ENCODE results near the gene SFTA2.

SFTA2 gene

GRCh38 chr6:30894381-30894780 is 37.6 kb downstream of the SFTA2 start:
- no peak for DNase-seq (ENCODE audit: low read depth, low spot score)
- H3K36me3 ChIP-seq (ENCODE audit: insufficient read depth, insufficient read length, low read length), result peaks cover 95% of the 10 kb centered on the region
- H3K9ac ChIP-seq (ENCODE audit: insufficient read length, low read depth), result no peak overlapping the region

GRCh38 chr6:30893666-30894065 is 38.3 kb downstream of the SFTA2 start:
- DNase-seq (ENCODE audit: low read depth, low spot score), result no peak
- no peak overlapping the region for H3K9ac ChIP-seq (ENCODE audit: insufficient read length, low read depth)
- TF ChIP-seq SUZ12 (IDR thresholded peaks at IDR 0.05; ENCODE audit: extremely low read depth, insufficient read depth, insufficient read length) (no peak), YY1 (IDR thresholded peaks at IDR 0.05; ENCODE audit: insufficient read depth, insufficient read length) (no peak), ZNF274 (IDR thresholded peaks at IDR 0.05; ENCODE audit: low read depth, low read length) (no peak)
- H3K4me1 ChIP-seq (ENCODE audit: insufficient read depth, insufficient read length), result peaks cover 2% of the 10 kb centered on the region
- H3K4me3 ChIP-seq (ENCODE audit: insufficient read length, low read depth), result no peak overlapping the region
- H3K36me3 ChIP-seq (ENCODE audit: insufficient read depth, insufficient read length, low read length), result peaks cover 95% of the 10 kb centered on the region
- no peaks in the 10 kb centered on the region for H3K27me3 ChIP-seq (ENCODE audit: insufficient read depth, insufficient read length)
- no peaks in the 10 kb centered on the region for H3K9me3 ChIP-seq (ENCODE audit: insufficient read depth, low read length)

More at GRCh38 chr6:30894381-30894780, 37.6 kb downstream of the SFTA2 start:
- Histone ChIP-seq H3K27me3 (ENCODE audit: insufficient read depth, insufficient read length) (no peaks in the 10 kb centered on the region), H3K4me3 (ENCODE audit: insufficient read length, low read depth) (no peak overlapping the region), H3K9me3 (ENCODE audit: insufficient read depth, low read length) (no peaks in the 10 kb centered on the region), H3K4me1 (ENCODE audit: insufficient read depth, insufficient read length) (no peaks in the 10 kb centered on the region)
- TF ChIP-seq ZNF274 (IDR thresholded peaks at IDR 0.05; ENCODE audit: low read depth, low read length) (no peak), YY1 (IDR thresholded peaks at IDR 0.05; ENCODE audit: insufficient read depth, insufficient read length) (no peak), SUZ12 (IDR thresholded peaks at IDR 0.05; ENCODE audit: extremely low read depth, insufficient read depth, insufficient read length) (no peak)

- Histone ChIP-seq H3K4me1 (ENCODE audit: insufficient read depth, insufficient read length) (peaks cover 2% of the 10 kb centered on the region), H3K27me3 (ENCODE audit: insufficient read depth, insufficient read length) (no peaks in the 10 kb centered on the region), H3K9me3 (ENCODE audit: insufficient read depth, low read length) (no peaks in the 10 kb centered on the region), H3K9ac (ENCODE audit: insufficient read length, low read depth) (no peak overlapping the region), H3K36me3 (ENCODE audit: insufficient read depth, insufficient read length, low read length) (peaks cover 91% of the 10 kb centered on the region), H3K4me3 (ENCODE audit: insufficient read length, low read depth) (no peak overlapping the region)
- TF ChIP-seq SUZ12 (IDR thresholded peaks at IDR 0.05; ENCODE audit: extremely low read depth, insufficient read depth, insufficient read length) (no peak), ZNF274 (IDR thresholded peaks at IDR 0.05; ENCODE audit: low read depth, low read length) (no peak), YY1 (IDR thresholded peaks at IDR 0.05; ENCODE audit: insufficient read depth, insufficient read length) (no peak)
- DNase-seq (ENCODE audit: low read depth, low spot score), result no peak
Measured at GRCh38 chr6:30893001-30893591, 38.9 kb downstream of the SFTA2 start.

GRCh38 chr6:30891816-30892538 is 40.0 kb downstream of the SFTA2 start:
- H3K9me3 ChIP-seq (ENCODE audit: insufficient read depth, low read length), result no peaks in the 10 kb centered on the region
- no peak overlapping the region for H3K9ac ChIP-seq (ENCODE audit: insufficient read length, low read depth)

GRCh38 chr6:30891450-30891723 is 40.6 kb downstream of the SFTA2 start:
- Histone ChIP-seq H3K27me3 (ENCODE audit: insufficient read depth, insufficient read length) (no peaks in the 10 kb centered on the region), H3K4me1 (ENCODE audit: insufficient read depth, insufficient read length) (peaks cover 2% of the 10 kb centered on the region), H3K9ac (ENCODE audit: insufficient read length, low read depth) (no peak overlapping the region), H3K9me3 (ENCODE audit: insufficient read depth, low read length) (no peaks in the 10 kb centered on the region), H3K36me3 (ENCODE audit: insufficient read depth, insufficient read length, low read length) (peaks cover 75% of the 10 kb centered on the region), H3K4me3 (ENCODE audit: insufficient read length, low read depth) (no peak overlapping the region)
- no peak for DNase-seq (ENCODE audit: low read depth, low spot score)
- TF ChIP-seq SUZ12 (IDR thresholded peaks at IDR 0.05; ENCODE audit: extremely low read depth, insufficient read depth, insufficient read length) (no peak), YY1 (IDR thresholded peaks at IDR 0.05; ENCODE audit: insufficient read depth, insufficient read length) (no peak), ZNF274 (IDR thresholded peaks at IDR 0.05; ENCODE audit: low read depth, low read length) (no peak)

More at GRCh38 chr6:30891816-30892538, 40.0 kb downstream of the SFTA2 start:
- TF ChIP-seq ZNF274 (IDR thresholded peaks at IDR 0.05; ENCODE audit: low read depth, low read length), result no peak
- TF ChIP-seq YY1 (IDR thresholded peaks at IDR 0.05; ENCODE audit: insufficient read depth, insufficient read length), result no peak
- no peak for TF ChIP-seq SUZ12 (IDR thresholded peaks at IDR 0.05; ENCODE audit: extremely low read depth, insufficient read depth, insufficient read length)
- Histone ChIP-seq H3K4me1 (ENCODE audit: insufficient read depth, insufficient read length) (peaks cover 2% of the 10 kb centered on the region), H3K4me3 (ENCODE audit: insufficient read length, low read depth) (no peak overlapping the region), H3K36me3 (ENCODE audit: insufficient read depth, insufficient read length, low read length) (peaks cover 81% of the 10 kb centered on the region), H3K27me3 (ENCODE audit: insufficient read depth, insufficient read length) (no peaks in the 10 kb centered on the region)
- DNase-seq (ENCODE audit: low read depth, low spot score), result no peak

GRCh38 chr6:30890646-30891449 is 41.1 kb downstream of the SFTA2 start:
- Histone ChIP-seq H3K9ac (ENCODE audit: insufficient read length, low read depth) (no peak overlapping the region), H3K4me1 (ENCODE audit: insufficient read depth, insufficient read length) (peaks cover 3% of the 10 kb centered on the region), H3K27me3 (ENCODE audit: insufficient read depth, insufficient read length) (no peaks in the 10 kb centered on the region), H3K36me3 (ENCODE audit: insufficient read depth, insufficient read length, low read length) (peaks cover 70% of the 10 kb centered on the region), H3K4me3 (ENCODE audit: insufficient read length, low read depth) (no peak overlapping the region), H3K9me3 (ENCODE audit: insufficient read depth, low read length) (no peaks in the 10 kb centered on the region)
- TF ChIP-seq ZNF274 (IDR thresholded peaks at IDR 0.05; ENCODE audit: low read depth, low read length) (no peak), SUZ12 (IDR thresholded peaks at IDR 0.05; ENCODE audit: extremely low read depth, insufficient read depth, insufficient read length) (no peak), YY1 (IDR thresholded peaks at IDR 0.05; ENCODE audit: insufficient read depth, insufficient read length) (no peak)
- DNase-seq (ENCODE audit: low read depth, low spot score), result no peak

Data from NT2/D1 (cell line).